Esophagus muscularis mucosa (tissue), 4 donors: Measurements from ENCODE around the gene SNX13. TPM values are rescaled to one million over a fixed set of nuclear protein-coding genes. Genes with fewer than 3 reads are reported as not detected.

Experiments used
- DNase-seq: peaks from one replicate; pipeline ENCODE4 v3.0.0-alpha.2; 2017; ENCODE audit errors: extremely low spot score
- H3K27ac ChIP-seq, 4 donors: fragments of 200-600 bp; sonication (generic); replicated peaks in 1 of 4; 1 replicate in 3 of 4; 2 replicates in 1 of 4; pipeline ENCODE4 v1.5.1; 2016 to 2019; ENCODE audit warnings: mild to moderate bottlenecking in 1 of 4
- H3K27me3 ChIP-seq, 4 donors: fragments of 200-600 bp; sonication (generic); one replicate each; pipeline versions ENCODE4 v1.5.1 to v1.6.0; 2016 to 2019
- H3K36me3 ChIP-seq, 4 donors: fragments of 200-600 bp; sonication (generic); one replicate each; pipeline ENCODE4 v1.5.1; 2016 to 2019
- H3K4me1 ChIP-seq, 4 donors: fragments of 200-600 bp; sonication (generic); one replicate each; pipeline ENCODE4 v1.5.1; 2016 to 2019
- H3K4me3 ChIP-seq, 4 donors: fragments of 200-600 bp; sonication (generic); 1 replicate in 2 of 4; 2 replicates in 2 of 4; pipeline ENCODE4 v1.5.1; 2016 to 2019; ENCODE audit warnings: mild to moderate bottlenecking in 4 of 4, moderate library complexity in 1 of 4
- H3K9me3 ChIP-seq, 4 donors: fragments of 200-600 bp; sonication (generic); 1 replicate in 3 of 4; 2 replicates in 1 of 4; pipeline ENCODE4 v1.5.1; 2016 to 2019
- CTCF ChIP-seq, 3 experiments: fragments of 200-600 bp in 2 of 3; fragments of 450-650 bp in 1 of 3; sonication (generic) in 2 of 3; IDR thresholded peaks; one replicate each; pipeline ENCODE4 v1.5.1; 2017 to 2019; ENCODE audit warnings: antibody characterized with exemption in 3 of 3, mild to moderate bottlenecking in 2 of 3, moderate library complexity in 1 of 3
- EP300 ChIP-seq: sonication (generic); formaldehyde crosslinking; IDR thresholded peaks from one replicate; pipeline ENCODE4 v1.6.1; 2017; ENCODE audit warnings: antibody characterized with exemption
- POLR2A ChIP-seq: fragments of 450-650 bp; IDR thresholded peaks from one replicate; pipeline ENCODE4 v1.6.1; 2017; ENCODE audit warnings: antibody characterized with exemption, moderate library complexity, mild to moderate bottlenecking, low read depth
- POLR2AphosphoS5 ChIP-seq, 2 donors: sonication (generic); formaldehyde crosslinking; IDR thresholded peaks; one replicate each; pipeline ENCODE4 v1.6.1; 2017; ENCODE audit warnings: antibody characterized with exemption in 2 of 2
- WGBS: methylation state at CpG from one replicate; pipeline ENCODE4 v1.1.5; 2018; 5-methylcytosine and 5-hydroxymethylcytosine counted together
- intact Hi-C: fragments of 100-400 bp; cut with DNase I; formaldehyde crosslinking; loops from one replicate; pipeline ENCODE4 v1.15.1; 2023
- total RNA-seq, 4 donors: library from RNA; depleted of rRNA; stranded (reverse); fragments of >200 nt; gene quantifications; one replicate each; pipeline versions ENCODE4 v1.1.0 to v1.2.1, GENCODE V29; 2016

SNX13 gene
- total RNA-seq, result 10 to 100 TPM; 37.9 to 51.8 (median 43.9) TPM

- WGBS, result 0% methylated on average over 19 of the region's 66 CpGs
- intact Hi-C loops, result no loop called here
Observed at GRCh38 chr7:17940302-17940883, at the start of gene SNX13. SNX13 (minus strand) TSS chr7:17940494; CDS start chr7:17940295, 199 bp downstream.

GRCh38 chr7:17989546-17989945, 49.3 kb upstream of the SNX13 start:
- WGBS, result 76% methylated on average over 5 of the region's 5 CpGs
- intact Hi-C loops, result no loop called here

More at GRCh38 chr7:17940302-17940883, at the start of gene SNX13:
- DNase-seq, result peak; percentile 97
- Histone ChIP-seq H3K9me3 (no peaks in the 10 kb centered on the region), H3K27ac (peak within 1 kb of the TSS; percentile 91 to 97 (median 95)), H3K4me3 (peak within 1 kb of the TSS; percentile 67 to 97 (median 84)), H3K27me3 (no peaks in the 10 kb centered on the region), H3K4me1 (peaks cover 23 to 45% (median 43%) of the 10 kb centered on the region in 4 donors), H3K36me3 (no peaks in the 10 kb centered on the region)
- TF ChIP-seq EP300 (no peak), CTCF (IDR thresholded peaks at IDR 0.05) (peak; percentile 15 to 38 (median 32)), POLR2AphosphoS5 (IDR thresholded peaks at IDR 0.05) (peak; percentile 89 to 91), POLR2A (peak; percentile 62)

GRCh38 chr7:17988858-17989257, 48.6 kb upstream of the SNX13 start:
- Histone ChIP-seq H3K36me3 (no peaks in the 10 kb centered on the region), H3K9me3 (no peaks in the 10 kb centered on the region), H3K27ac (no peak overlapping the region), H3K27me3 (no peaks in the 10 kb centered on the region), H3K4me1 (peaks cover 0 to 7% (median 2%) of the 10 kb centered on the region in 4 donors), H3K4me3 (no peak overlapping the region)
- intact Hi-C loops, result no loop called here
- no peak for TF ChIP-seq POLR2AphosphoS5 (IDR thresholded peaks at IDR 0.05)
- TF ChIP-seq EP300, result no peak
- no peak for TF ChIP-seq POLR2A
- TF ChIP-seq CTCF (IDR thresholded peaks at IDR 0.05), result no peak
- 92% methylated on average over 6 of the region's 6 CpGs for WGBS
- DNase-seq, result no peak

More at GRCh38 chr7:17989546-17989945, 49.3 kb upstream of the SNX13 start:
- H3K4me3 ChIP-seq, result no peak overlapping the region
- TF ChIP-seq POLR2AphosphoS5 (IDR thresholded peaks at IDR 0.05), result no peak
- no peak for TF ChIP-seq CTCF (IDR thresholded peaks at IDR 0.05)
- no peak for TF ChIP-seq EP300
- TF ChIP-seq POLR2A, result no peak
- H3K27ac ChIP-seq, result no peak overlapping the region
- H3K36me3 ChIP-seq, result no peaks in the 10 kb centered on the region
- no peaks in the 10 kb centered on the region for H3K27me3 ChIP-seq
- peaks cover 0 to 7% (median 2%) of the 10 kb centered on the region in 4 donors for H3K4me1 ChIP-seq
- DNase-seq, result no peak
- H3K9me3 ChIP-seq, result no peaks in the 10 kb centered on the region

GRCh38 chr7:17988141-17988540, 47.8 kb upstream of the SNX13 start:
- no peaks in the 10 kb centered on the region for H3K27me3 ChIP-seq
- intact Hi-C loops, result no loop called here
- no peak overlapping the region for H3K4me3 ChIP-seq
- H3K27ac ChIP-seq, result no peak overlapping the region
- WGBS, result 86% methylated on average over 6 of the region's 6 CpGs
- no peaks in the 10 kb centered on the region for H3K9me3 ChIP-seq
- DNase-seq, result no peak
- no peaks in the 10 kb centered on the region for H3K36me3 ChIP-seq
- H3K4me1 ChIP-seq, result peaks cover 0 to 7% (median 2%) of the 10 kb centered on the region in 4 donors
- TF ChIP-seq CTCF (IDR thresholded peaks at IDR 0.05) (no peak), EP300 (no peak), POLR2A (no peak), POLR2AphosphoS5 (IDR thresholded peaks at IDR 0.05) (no peak)
